ENCODE data around the gene ZNF181. TPM values are rescaled to one million over a fixed set of nuclear protein-coding genes. Genes with fewer than 3 reads are reported as not detected.

Gene ZNF181
- total and polyA plus RNA-seq, 4 donors, result 8.9 to 15.2 (median 10.0) TPM

DNA sequence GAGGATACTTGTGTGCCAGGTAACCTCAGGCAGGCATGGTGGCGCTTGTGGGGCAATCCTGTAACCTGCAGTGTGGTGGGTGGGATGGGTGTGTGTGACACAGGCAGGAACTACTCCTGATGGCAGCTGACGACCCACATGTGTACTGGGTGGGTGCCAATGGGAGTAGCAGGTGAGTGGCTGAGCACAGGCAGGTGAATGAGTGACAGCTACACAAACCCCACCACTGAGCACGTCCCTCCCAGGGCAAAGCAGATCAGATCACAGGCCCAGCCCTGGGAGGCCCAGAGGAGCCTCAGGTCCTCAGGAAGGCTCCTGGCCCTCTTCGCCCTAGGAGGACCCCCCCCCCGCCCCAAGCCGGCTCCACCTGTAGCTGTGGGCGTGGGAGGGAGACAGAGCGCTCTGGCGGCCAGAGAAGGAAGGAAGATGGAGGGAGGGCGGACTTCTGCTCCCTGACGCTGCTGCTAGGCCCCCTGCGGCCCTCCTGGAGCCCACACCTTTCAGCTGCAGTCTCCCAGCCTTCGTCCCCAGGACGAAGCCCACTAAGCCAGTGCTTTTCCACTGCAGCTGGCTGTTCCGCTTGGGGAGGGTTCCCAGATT is 1.3 kb upstream of the ZNF181 start:
- peaks cover 3 to 15% (median 8%) of the 10 kb centered on the region in 4 donors for H3K9me3 ChIP-seq (ENCODE audit: control insufficient read depth in 4 of 4, low read length in 3 of 4)
- no peaks in the 10 kb centered on the region for H3K27me3 ChIP-seq (ENCODE audit: control insufficient read depth in 4 of 4, insufficient read depth in 4 of 4, low read length in 3 of 4)
- peaks cover under 1 to 21% (median 17%) of the 10 kb centered on the region in 4 donors for H3K36me3 ChIP-seq (ENCODE audit: control insufficient read depth in 4 of 4, insufficient read depth in 3 of 4, low read depth in 1 of 4, low read length in 3 of 4)
- DNase-seq (ENCODE audit: low spot score), result peak; percentile 36
- H3K9ac ChIP-seq (ENCODE audit: low read depth in 1 of 2, low read length in 2 of 2), result no peak overlapping the region
- H3K27ac ChIP-seq (ENCODE audit: low read depth in 1 of 2, low read length in 2 of 2), result peak overlapping the region; percentile 23 to 98
- peak overlapping the region; percentile 86 to 97 (median 91) for H3K4me3 ChIP-seq (ENCODE audit: low read depth in 1 of 3, low read length in 3 of 3)
- H3K4me1 ChIP-seq (ENCODE audit: control insufficient read depth in 4 of 4, insufficient read depth in 4 of 4, low read length in 3 of 4), result peaks cover 5 to 18% (median 15%) of the 10 kb centered on the region in 4 donors
- TF ChIP-seq JUND (IDR thresholded peaks at IDR 0.05), result no peak
- TF ChIP-seq, protein P1, sequence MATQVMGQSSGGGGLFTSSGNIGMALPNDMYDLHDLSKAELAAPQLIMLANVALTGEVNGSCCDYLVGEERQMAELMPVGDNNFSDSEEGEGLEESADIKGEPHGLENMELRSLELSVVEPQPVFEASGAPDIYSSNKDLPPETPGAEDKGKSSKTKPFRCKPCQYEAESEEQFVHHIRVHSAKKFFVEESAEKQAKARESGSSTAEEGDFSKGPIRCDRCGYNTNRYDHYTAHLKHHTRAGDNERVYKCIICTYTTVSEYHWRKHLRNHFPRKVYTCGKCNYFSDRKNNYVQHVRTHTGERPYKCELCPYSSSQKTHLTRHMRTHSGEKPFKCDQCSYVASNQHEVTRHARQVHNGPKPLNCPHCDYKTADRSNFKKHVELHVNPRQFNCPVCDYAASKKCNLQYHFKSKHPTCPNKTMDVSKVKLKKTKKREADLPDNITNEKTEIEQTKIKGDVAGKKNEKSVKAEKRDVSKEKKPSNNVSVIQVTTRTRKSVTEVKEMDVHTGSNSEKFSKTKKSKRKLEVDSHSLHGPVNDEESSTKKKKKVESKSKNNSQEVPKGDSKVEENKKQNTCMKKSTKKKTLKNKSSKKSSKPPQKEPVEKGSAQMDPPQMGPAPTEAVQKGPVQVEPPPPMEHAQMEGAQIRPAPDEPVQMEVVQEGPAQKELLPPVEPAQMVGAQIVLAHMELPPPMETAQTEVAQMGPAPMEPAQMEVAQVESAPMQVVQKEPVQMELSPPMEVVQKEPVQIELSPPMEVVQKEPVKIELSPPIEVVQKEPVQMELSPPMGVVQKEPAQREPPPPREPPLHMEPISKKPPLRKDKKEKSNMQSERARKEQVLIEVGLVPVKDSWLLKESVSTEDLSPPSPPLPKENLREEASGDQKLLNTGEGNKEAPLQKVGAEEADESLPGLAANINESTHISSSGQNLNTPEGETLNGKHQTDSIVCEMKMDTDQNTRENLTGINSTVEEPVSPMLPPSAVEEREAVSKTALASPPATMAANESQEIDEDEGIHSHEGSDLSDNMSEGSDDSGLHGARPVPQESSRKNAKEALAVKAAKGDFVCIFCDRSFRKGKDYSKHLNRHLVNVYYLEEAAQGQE (IDR thresholded peaks at IDR 0.05), result no peak
- 62% methylated on average over 15 of the region's 15 CpGs for WGBS

DNA sequence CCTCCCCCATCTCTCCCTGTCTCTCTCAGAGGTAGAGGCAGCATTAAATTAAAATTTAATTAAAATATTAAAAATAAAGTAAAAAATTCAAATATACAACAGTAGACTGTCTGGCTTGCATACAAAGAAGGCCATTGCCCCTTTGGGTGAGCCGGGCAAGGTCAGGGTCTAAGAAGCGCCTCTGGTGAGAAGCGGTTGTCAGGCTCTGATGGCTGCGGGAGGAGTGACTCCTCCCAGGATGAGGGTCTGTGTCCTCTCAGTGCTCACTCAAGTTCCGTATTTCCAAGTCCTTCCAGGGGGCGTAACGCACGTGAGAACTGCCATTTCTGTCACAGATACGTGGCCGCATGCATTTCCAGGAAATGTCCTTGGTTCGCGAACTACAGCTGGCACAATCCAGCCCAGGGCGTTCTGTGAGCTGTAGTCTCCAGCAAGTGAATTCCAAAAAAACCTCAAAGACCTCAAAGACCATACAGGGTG is 737 bp upstream of the ZNF181 start:
- peak overlapping the region; percentile 98 for H3K27ac ChIP-seq (ENCODE audit: low read depth in 1 of 2, low read length in 2 of 2)
- H3K4me3 ChIP-seq (ENCODE audit: low read depth in 1 of 3, low read length in 3 of 3), result peak overlapping the region; percentile 86 to 97 (median 91)
- DNase-seq (ENCODE audit: low spot score), result no peak
- H3K9me3 ChIP-seq (ENCODE audit: control insufficient read depth in 4 of 4, low read length in 3 of 4), result peaks cover 5 to 21% (median 12%) of the 10 kb centered on the region in 4 donors
- no peak for TF ChIP-seq RAD21 (IDR thresholded peaks at IDR 0.05)
- TF ChIP-seq HNF4A (conservative IDR thresholded peaks at IDR 0.05), result peak in 1 of 2 donors; percentile 19
- TF ChIP-seq, protein P1 (IDR thresholded peaks at IDR 0.05), result peak; percentile 78
- TF ChIP-seq, protein P2, sequence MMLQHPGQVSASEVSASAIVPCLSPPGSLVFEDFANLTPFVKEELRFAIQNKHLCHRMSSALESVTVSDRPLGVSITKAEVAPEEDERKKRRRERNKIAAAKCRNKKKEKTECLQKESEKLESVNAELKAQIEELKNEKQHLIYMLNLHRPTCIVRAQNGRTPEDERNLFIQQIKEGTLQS (IDR thresholded peaks at IDR 0.05), result no peak
- H3K36me3 ChIP-seq (ENCODE audit: control insufficient read depth in 4 of 4, insufficient read depth in 3 of 4, low read depth in 1 of 4, low read length in 3 of 4), result peaks cover 1 to 27% (median 22%) of the 10 kb centered on the region in 4 donors
- H3K4me1 ChIP-seq (ENCODE audit: control insufficient read depth in 4 of 4, insufficient read depth in 4 of 4, low read length in 3 of 4), result peaks cover 5 to 18% (median 15%) of the 10 kb centered on the region in 4 donors
- peak overlapping the region; percentile 60 to 91 for H3K9ac ChIP-seq (ENCODE audit: low read depth in 1 of 2, low read length in 2 of 2)
- no peaks in the 10 kb centered on the region for H3K27me3 ChIP-seq (ENCODE audit: control insufficient read depth in 4 of 4, insufficient read depth in 4 of 4, low read length in 3 of 4)
- 1% methylated on average over 13 of the region's 13 CpGs for WGBS

DNA sequence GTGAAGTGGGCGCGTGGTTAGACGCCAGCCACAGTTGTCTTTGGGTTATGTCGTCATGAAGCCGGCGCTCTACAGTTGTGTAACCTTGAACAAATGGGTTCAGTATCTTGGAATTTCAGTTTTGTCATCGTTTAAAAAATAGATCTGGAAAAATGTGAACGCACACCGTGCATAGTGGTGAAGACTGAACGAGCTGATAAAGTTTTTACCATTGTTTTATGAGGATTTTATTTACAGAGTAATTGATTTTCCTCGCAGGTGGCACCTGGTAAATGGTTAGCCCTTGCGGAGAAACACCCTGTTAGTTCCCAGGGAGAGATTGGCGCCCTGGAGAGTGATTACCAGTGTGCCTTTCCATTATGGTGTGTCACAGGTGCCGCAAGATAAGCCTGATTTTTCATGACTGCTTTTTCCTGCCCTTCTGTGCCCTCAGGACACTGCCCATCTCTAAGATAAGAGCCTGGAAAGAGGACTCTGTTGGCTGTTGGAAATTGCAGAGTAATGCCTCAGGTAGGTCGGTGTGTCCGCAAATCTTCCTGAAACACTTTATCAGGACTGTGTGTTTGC is 577 bp downstream of the ZNF181 start:
- Histone ChIP-seq H3K36me3 (ENCODE audit: control insufficient read depth in 4 of 4, insufficient read depth in 3 of 4, low read depth in 1 of 4, low read length in 3 of 4) (peaks cover 8 to 40% (median 34%) of the 10 kb centered on the region in 4 donors), H3K4me1 (ENCODE audit: control insufficient read depth in 4 of 4, insufficient read depth in 4 of 4, low read length in 3 of 4) (peaks cover 5 to 18% (median 15%) of the 10 kb centered on the region in 4 donors), H3K9ac (ENCODE audit: low read depth in 1 of 2, low read length in 2 of 2) (peak overlapping the region; percentile 81 to 91), H3K4me3 (ENCODE audit: low read depth in 1 of 3, low read length in 3 of 3) (peak overlapping the region; percentile 86 to 97 (median 91)), H3K27ac (ENCODE audit: low read depth in 1 of 2, low read length in 2 of 2) (peak overlapping the region; percentile 98), H3K27me3 (ENCODE audit: control insufficient read depth in 4 of 4, insufficient read depth in 4 of 4, low read length in 3 of 4) (no peaks in the 10 kb centered on the region), H3K9me3 (ENCODE audit: control insufficient read depth in 4 of 4, low read length in 3 of 4) (peaks cover 13 to 34% (median 20%) of the 10 kb centered on the region in 4 donors)
- TF ChIP-seq RXRA (IDR thresholded peaks at IDR 0.05) (no peak), EGR1 (IDR thresholded peaks at IDR 0.05; ENCODE audit: low read depth in 2 of 2) (no peak), RAD21 (IDR thresholded peaks at IDR 0.05) (no peak), FOXA2 (IDR thresholded peaks at IDR 0.05) (no peak), JUND (IDR thresholded peaks at IDR 0.05) (no peak)
- TF ChIP-seq, protein P3, sequence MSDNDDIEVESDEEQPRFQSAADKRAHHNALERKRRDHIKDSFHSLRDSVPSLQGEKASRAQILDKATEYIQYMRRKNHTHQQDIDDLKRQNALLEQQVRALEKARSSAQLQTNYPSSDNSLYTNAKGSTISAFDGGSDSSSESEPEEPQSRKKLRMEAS (IDR thresholded peaks at IDR 0.05), result no peak
- 9% methylated on average over 16 of the region's 16 CpGs for WGBS
- peak; percentile 34 for DNase-seq (ENCODE audit: low spot score)

All from liver (tissue), 9 donors.